ENCODE data around the gene ZNF644.
"Not testable (repeated sequence)": the region's sequence is repeated elsewhere in the genome, so short reads cannot be mapped to it uniquely, and the experiment has no call there.

ZNF644 gene

GRCh38 chr1:91057784-91058183 is 35.9 kb upstream of the ZNF644 start:
- H3K36me3 ChIP-seq (ENCODE audit: control insufficient read depth, insufficient read depth, low read length), result no peaks in the 10 kb centered on the region
- no peak for DNase-seq (ENCODE audit: extremely low read depth, insufficient read length)
- no peak overlapping the region for H3K4me3 ChIP-seq (replicated peaks; ENCODE audit: low read depth, low read length)
- H3K27me3 ChIP-seq (replicated peaks; ENCODE audit: control insufficient read depth, insufficient read depth, low read length), result no peaks in the 10 kb centered on the region
- TF ChIP-seq CTCF (IDR thresholded peaks at IDR 0.05; ENCODE audit: insufficient read depth, low read length, poor library complexity, severe bottlenecking), result no peak

- no peak for TF ChIP-seq CTCF (IDR thresholded peaks at IDR 0.05; ENCODE audit: insufficient read depth, low read length, poor library complexity, severe bottlenecking)
- peak; percentile 38 for DNase-seq (ENCODE audit: extremely low read depth, insufficient read length)
- Histone ChIP-seq H3K36me3 (ENCODE audit: control insufficient read depth, insufficient read depth, low read length) (no peaks in the 10 kb centered on the region), H3K4me3 (replicated peaks; ENCODE audit: low read depth, low read length) (no peak overlapping the region), H3K27me3 (replicated peaks; ENCODE audit: control insufficient read depth, insufficient read depth, low read length) (no peaks in the 10 kb centered on the region)
Observed at GRCh38 chr1:91054780-91055481, 33.1 kb upstream of the ZNF644 start.

GRCh38 chr1:91053630-91054029 is 31.8 kb upstream of the ZNF644 start:
- no peaks in the 10 kb centered on the region for H3K36me3 ChIP-seq (ENCODE audit: control insufficient read depth, insufficient read depth, low read length)
- no peak overlapping the region for H3K4me3 ChIP-seq (replicated peaks; ENCODE audit: low read depth, low read length)
- no peak for TF ChIP-seq CTCF (IDR thresholded peaks at IDR 0.05; ENCODE audit: insufficient read depth, low read length, poor library complexity, severe bottlenecking)
- no peak for DNase-seq (ENCODE audit: extremely low read depth, insufficient read length)
- no peaks in the 10 kb centered on the region for H3K27me3 ChIP-seq (replicated peaks; ENCODE audit: control insufficient read depth, insufficient read depth, low read length)

GRCh38 chr1:91049551-91049950 is 27.7 kb upstream of the ZNF644 start:
- H3K36me3 ChIP-seq (ENCODE audit: control insufficient read depth, insufficient read depth, low read length); H3K27me3 ChIP-seq (replicated peaks; ENCODE audit: control insufficient read depth, insufficient read depth, low read length); H3K4me3 ChIP-seq (replicated peaks; ENCODE audit: low read depth, low read length); DNase-seq (ENCODE audit: extremely low read depth, insufficient read length): not testable (repeated sequence)

GRCh38 chr1:91046766-91047165 is 24.9 kb upstream of the ZNF644 start:
- no peak for TF ChIP-seq CTCF (IDR thresholded peaks at IDR 0.05; ENCODE audit: insufficient read depth, low read length, poor library complexity, severe bottlenecking)
- no peak for DNase-seq (ENCODE audit: extremely low read depth, insufficient read length)
- H3K4me3 ChIP-seq (replicated peaks; ENCODE audit: low read depth, low read length), result no peak overlapping the region
- no peaks in the 10 kb centered on the region for H3K27me3 ChIP-seq (replicated peaks; ENCODE audit: control insufficient read depth, insufficient read depth, low read length)
- H3K36me3 ChIP-seq (ENCODE audit: control insufficient read depth, insufficient read depth, low read length), result no peaks in the 10 kb centered on the region

- no peak for TF ChIP-seq CTCF (IDR thresholded peaks at IDR 0.05; ENCODE audit: insufficient read depth, low read length, poor library complexity, severe bottlenecking)
- Histone ChIP-seq H3K4me3 (replicated peaks; ENCODE audit: low read depth, low read length) (no peak overlapping the region), H3K27me3 (replicated peaks; ENCODE audit: control insufficient read depth, insufficient read depth, low read length) (no peaks in the 10 kb centered on the region), H3K36me3 (ENCODE audit: control insufficient read depth, insufficient read depth, low read length) (no peaks in the 10 kb centered on the region)
- no peak for DNase-seq (ENCODE audit: extremely low read depth, insufficient read length)
Observed at GRCh38 chr1:91045284-91045683, 23.4 kb upstream of the ZNF644 start.

GRCh38 chr1:91044776-91045175 is 22.9 kb upstream of the ZNF644 start:
- DNase-seq (ENCODE audit: extremely low read depth, insufficient read length); H3K4me3 ChIP-seq (replicated peaks; ENCODE audit: low read depth, low read length); H3K27me3 ChIP-seq (replicated peaks; ENCODE audit: control insufficient read depth, insufficient read depth, low read length); H3K36me3 ChIP-seq (ENCODE audit: control insufficient read depth, insufficient read depth, low read length): not testable (repeated sequence)

- not testable (repeated sequence) for DNase-seq (ENCODE audit: extremely low read depth, insufficient read length); H3K4me3 ChIP-seq (replicated peaks; ENCODE audit: low read depth, low read length)
Observed at GRCh38 chr1:91042372-91042771, 20.5 kb upstream of the ZNF644 start.

More at GRCh38 chr1:91042372-91042771, 20.5 kb upstream of the ZNF644 start:
- not testable (repeated sequence) for H3K36me3 ChIP-seq (ENCODE audit: control insufficient read depth, insufficient read depth, low read length); H3K27me3 ChIP-seq (replicated peaks; ENCODE audit: control insufficient read depth, insufficient read depth, low read length)

Measured in GM06990 (cell line).